ENCODE data around the gene PRLH. TPM values are rescaled to one million over a fixed set of nuclear protein-coding genes. Genes with fewer than 3 reads are reported as not detected.

PRLH gene
- total RNA-seq, 4 donors from 2014 or later, result not detected

GRCh38 chr2:237541243-237541642, 25.1 kb upstream of the PRLH start:
- no peak for ATAC-seq

DNA sequence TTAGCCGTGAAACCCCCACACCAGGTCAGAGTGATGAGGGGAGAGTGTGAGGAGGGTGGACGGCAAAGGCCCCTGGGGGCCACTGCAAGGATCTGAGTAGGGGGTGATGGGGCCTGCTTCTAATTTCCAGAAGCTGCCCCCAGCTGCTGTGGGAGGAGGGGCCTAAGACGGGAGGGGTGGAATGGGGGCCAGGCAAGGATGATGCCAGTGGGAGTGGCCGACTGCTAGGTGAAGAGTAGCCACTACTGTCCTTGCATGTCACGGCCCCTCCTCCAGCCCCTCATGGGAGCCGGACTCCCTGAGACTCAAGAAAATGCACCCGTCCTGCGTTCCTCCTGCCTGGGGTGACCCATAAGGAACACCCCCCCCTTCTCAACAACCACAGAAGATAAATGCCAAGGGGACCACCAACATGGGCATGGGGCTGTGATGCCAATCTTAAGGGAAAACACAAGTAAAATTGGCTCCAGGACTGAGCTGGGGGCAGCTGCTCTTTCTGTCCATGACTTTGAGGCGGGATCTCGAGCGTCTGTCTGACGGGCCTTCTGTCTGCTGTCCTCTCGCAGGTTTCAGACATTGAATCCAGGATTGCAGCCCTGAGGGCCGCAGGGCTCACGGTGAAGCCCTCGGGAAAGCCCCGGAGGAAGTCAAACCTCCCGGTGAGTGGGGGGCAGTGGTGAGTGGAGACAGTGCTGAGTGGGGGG, 24.2 kb upstream of the PRLH start:
- Histone ChIP-seq H3K27ac (no peak overlapping the region), H3K36me3 (no peaks in the 10 kb centered on the region), H3K4me3 (no peak overlapping the region), H3K4me1 (peaks cover 0 to 17% (median 11%) of the 10 kb centered on the region in 3 donors), H3K9me3 (no peaks in the 10 kb centered on the region), H3K27me3 (peaks cover 6% of the 10 kb centered on the region)
- WGBS, 2 donors (ENCODE audit: low coverage in 1 of 2), result 96 to 100% methylated on average over 2 to 5 of the region's 18 CpGs
- TF ChIP-seq POLR2A (IDR thresholded peaks at IDR 0.05) (no peak), EP300 (IDR thresholded peaks at IDR 0.05) (no peak)
- no peak for ATAC-seq

More at GRCh38 chr2:237541243-237541642, 25.1 kb upstream of the PRLH start:
- H3K27me3 ChIP-seq, result peaks cover 6% of the 10 kb centered on the region
- peaks cover 0 to 17% (median 11%) of the 10 kb centered on the region in 3 donors for H3K4me1 ChIP-seq
- TF ChIP-seq EP300 (IDR thresholded peaks at IDR 0.05), result no peak
- TF ChIP-seq, protein P1, sequence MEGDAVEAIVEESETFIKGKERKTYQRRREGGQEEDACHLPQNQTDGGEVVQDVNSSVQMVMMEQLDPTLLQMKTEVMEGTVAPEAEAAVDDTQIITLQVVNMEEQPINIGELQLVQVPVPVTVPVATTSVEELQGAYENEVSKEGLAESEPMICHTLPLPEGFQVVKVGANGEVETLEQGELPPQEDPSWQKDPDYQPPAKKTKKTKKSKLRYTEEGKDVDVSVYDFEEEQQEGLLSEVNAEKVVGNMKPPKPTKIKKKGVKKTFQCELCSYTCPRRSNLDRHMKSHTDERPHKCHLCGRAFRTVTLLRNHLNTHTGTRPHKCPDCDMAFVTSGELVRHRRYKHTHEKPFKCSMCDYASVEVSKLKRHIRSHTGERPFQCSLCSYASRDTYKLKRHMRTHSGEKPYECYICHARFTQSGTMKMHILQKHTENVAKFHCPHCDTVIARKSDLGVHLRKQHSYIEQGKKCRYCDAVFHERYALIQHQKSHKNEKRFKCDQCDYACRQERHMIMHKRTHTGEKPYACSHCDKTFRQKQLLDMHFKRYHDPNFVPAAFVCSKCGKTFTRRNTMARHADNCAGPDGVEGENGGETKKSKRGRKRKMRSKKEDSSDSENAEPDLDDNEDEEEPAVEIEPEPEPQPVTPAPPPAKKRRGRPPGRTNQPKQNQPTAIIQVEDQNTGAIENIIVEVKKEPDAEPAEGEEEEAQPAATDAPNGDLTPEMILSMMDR (IDR thresholded peaks at IDR 0.05), result no peak
- no peak overlapping the region for H3K27ac ChIP-seq
- no peaks in the 10 kb centered on the region for H3K36me3 ChIP-seq
- WGBS, 2 donors (ENCODE audit: low coverage in 1 of 2), result 90% methylated on average over 4 of the region's 5 CpGs; no CpG with 5 or more reads in 1 of the 2 donors
- no peak overlapping the region for H3K4me3 ChIP-seq
- no peaks in the 10 kb centered on the region for H3K9me3 ChIP-seq

DNA sequence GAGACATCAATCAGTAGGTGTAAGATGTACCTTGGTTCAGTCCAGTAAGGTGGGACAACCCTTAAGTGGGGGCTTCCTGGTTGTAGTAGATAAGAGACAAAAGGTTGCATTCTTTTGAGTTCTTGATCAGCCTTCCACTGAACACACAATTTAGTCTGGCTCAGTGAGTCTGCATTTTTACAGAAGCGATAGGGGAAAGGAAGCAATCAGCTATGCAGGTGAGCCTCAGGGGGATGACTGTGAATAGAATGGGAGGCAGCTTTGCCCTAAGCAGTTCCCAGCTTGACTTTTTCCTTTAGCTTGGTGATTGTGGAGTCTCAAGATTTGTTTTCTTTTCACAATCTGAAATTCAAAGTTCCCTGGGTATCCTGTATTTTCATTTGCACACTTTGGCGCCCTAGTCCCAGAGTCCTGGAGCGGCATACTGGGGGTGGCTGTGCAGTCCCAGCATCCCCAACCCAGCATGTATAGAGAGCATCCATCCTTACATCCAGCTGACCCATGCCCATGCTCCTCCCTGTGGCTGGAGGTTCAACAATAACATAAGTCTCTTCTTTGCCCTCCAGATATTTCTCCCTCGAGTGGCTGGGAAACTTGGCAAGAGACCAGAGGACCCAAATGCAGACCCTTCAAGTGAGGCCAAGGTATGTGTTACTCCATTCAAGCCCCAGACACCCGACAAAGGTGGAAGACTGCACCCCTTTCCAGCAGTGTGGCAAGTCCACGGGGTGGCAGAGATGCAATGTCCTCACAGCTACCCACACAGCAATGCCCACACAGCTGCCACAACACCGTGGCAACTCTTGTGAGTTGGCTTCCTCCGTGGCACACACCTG, 20.1 kb upstream of the PRLH start:
- Histone ChIP-seq H3K4me1 (peaks cover 0 to 6% (median 0%) of the 10 kb centered on the region in 3 donors), H3K4me3 (no peak overlapping the region), H3K9me3 (no peaks in the 10 kb centered on the region), H3K27ac (no peak overlapping the region), H3K27me3 (peaks cover 2% of the 10 kb centered on the region), H3K36me3 (no peaks in the 10 kb centered on the region)
- no peak for ATAC-seq
- TF ChIP-seq POLR2A (IDR thresholded peaks at IDR 0.05) (no peak), EP300 (IDR thresholded peaks at IDR 0.05) (no peak), POLR2AphosphoS5 (IDR thresholded peaks at IDR 0.05) (no peak)
- TF ChIP-seq, protein P1 (IDR thresholded peaks at IDR 0.05), result no peak
- 50 to 74% methylated on average over 5 to 7 of the region's 8 CpGs for WGBS, 2 donors (ENCODE audit: low coverage in 1 of 2)

- Histone ChIP-seq H3K27me3 (no peaks in the 10 kb centered on the region), H3K4me1 (peaks cover 0 to 10% (median 0%) of the 10 kb centered on the region in 3 donors), H3K27ac (no peak overlapping the region), H3K9me3 (no peaks in the 10 kb centered on the region), H3K4me3 (no peak overlapping the region), H3K36me3 (no peaks in the 10 kb centered on the region)
- 73 to 90% methylated on average over 3 to 6 of the region's 13 CpGs for WGBS, 2 donors (ENCODE audit: low coverage in 1 of 2)
- TF ChIP-seq POLR2AphosphoS5 (IDR thresholded peaks at IDR 0.05) (no peak), EP300 (IDR thresholded peaks at IDR 0.05) (no peak), POLR2A (IDR thresholded peaks at IDR 0.05) (no peak)
- TF ChIP-seq, protein P1 (IDR thresholded peaks at IDR 0.05), result no peak
- no peak for ATAC-seq
Observed at GRCh38 chr2:237546876-237547395, 19.4 kb upstream of the PRLH start.

DNA sequence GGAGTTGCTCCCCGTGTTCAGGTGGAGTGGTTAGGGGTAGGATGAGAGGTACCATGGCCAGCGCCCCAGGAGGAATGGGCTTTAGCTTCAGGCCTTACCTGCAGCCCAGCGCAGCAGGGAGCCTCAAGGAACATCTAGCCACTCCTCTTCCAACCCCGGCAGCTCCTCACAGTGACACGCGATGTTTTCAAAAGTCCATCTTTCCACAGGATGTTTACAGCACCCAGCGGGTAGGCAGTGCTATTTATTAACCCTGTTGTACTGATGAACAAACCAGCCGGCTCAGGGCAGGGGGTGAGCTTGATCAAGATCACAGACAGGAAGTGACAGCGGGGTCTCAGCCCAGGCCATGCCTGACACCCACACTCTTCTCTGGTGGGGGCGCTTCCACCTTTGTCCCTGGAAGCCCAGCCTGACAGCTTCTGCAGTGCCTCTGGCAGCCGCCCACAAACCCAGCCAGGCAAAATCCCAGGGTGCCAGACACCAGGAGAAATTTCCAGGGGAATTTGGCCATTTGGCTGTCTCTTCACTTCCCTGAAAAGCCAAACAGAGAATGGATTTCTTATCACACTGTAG, 18.4 kb upstream of the PRLH start:
- TF ChIP-seq EP300 (IDR thresholded peaks at IDR 0.05), result no peak
- no peak for TF ChIP-seq POLR2AphosphoS5 (IDR thresholded peaks at IDR 0.05)
- TF ChIP-seq POLR2A (IDR thresholded peaks at IDR 0.05), result no peak
- TF ChIP-seq, protein P1 (IDR thresholded peaks at IDR 0.05), result no peak
- Histone ChIP-seq H3K36me3 (no peaks in the 10 kb centered on the region), H3K4me3 (no peak overlapping the region), H3K27me3 (no peaks in the 10 kb centered on the region), H3K4me1 (peaks cover 0 to 12% (median 0%) of the 10 kb centered on the region in 3 donors), H3K27ac (no peak overlapping the region), H3K9me3 (no peaks in the 10 kb centered on the region)
- 22% methylated on average over 1 of the region's 11 CpGs; no CpG with 5 or more reads in 1 of the 2 donors for WGBS, 2 donors (ENCODE audit: low coverage in 1 of 2)
- ATAC-seq, result no peak

Data from gastroesophageal sphincter (tissue), 4 donors.